GM23338 (cell line): ENCODE measurements around the gene SH3GL3. TPM values are rescaled to one million over a fixed set of nuclear protein-coding genes. Genes with fewer than 3 reads are reported as not detected.

Source experiments
- ATAC-seq: fragments of 200-7000 bp; cut with Tn5 transposase; 3 replicates; pipeline ENCODE4 v1.9.1; 2020
- DNase-seq: peaks from one replicate; pipeline ENCODE4 v3.0.0-alpha.2; 2015; ENCODE audit warnings: low spot score
- H2AFZ ChIP-seq: fragments of 200-600 bp; sonication (generic); 2 replicates; pipeline ENCODE4 v1.8.0; 2016; ENCODE audit warnings: antibody characterized with exemption, mild to moderate bottlenecking, moderate library complexity
- H3F3A ChIP-seq: fragments of 200-600 bp; sonication (generic); replicated peaks from 2 replicates; pipeline ENCODE4 v1.8.0; 2017; ENCODE audit warnings: antibody characterized with exemption, mixed run types, low read depth
- H3K27ac ChIP-seq: fragments of 200-600 bp; sonication (generic); 2 replicates; pipeline ENCODE4 v1.6.1; 2016; ENCODE audit warnings: low read depth
- H3K27me3 ChIP-seq: fragments of 200-600 bp; sonication (generic); 2 replicates; pipeline ENCODE4 v1.8.0; 2016; ENCODE audit warnings: mild to moderate bottlenecking, mixed run types, moderate library complexity; ENCODE audit not compliant: insufficient read depth
- H3K36me3 ChIP-seq: fragments of 200-600 bp; sonication (generic); 2 replicates; pipeline ENCODE4 v1.8.0; 2016; ENCODE audit warnings: mild to moderate bottlenecking; ENCODE audit not compliant: insufficient read depth
- H3K4me1 ChIP-seq: fragments of 200-600 bp; sonication (generic); 2 replicates; pipeline ENCODE4 v1.8.0; 2016; ENCODE audit warnings: mild to moderate bottlenecking, moderate library complexity; ENCODE audit not compliant: insufficient read depth
- H3K4me2 ChIP-seq: fragments of 200-600 bp; sonication (generic); 2 replicates; pipeline ENCODE4 v1.7.1; 2017; ENCODE audit warnings: mixed run types
- H3K4me3 ChIP-seq: fragments of 200-600 bp; sonication (generic); 2 replicates; pipeline ENCODE4 v1.6.1; 2016; ENCODE audit warnings: mixed run types
- H3K79me2 ChIP-seq: fragments of 200-600 bp; sonication (generic); replicated peaks from 2 replicates; pipeline ENCODE4 v1.8.0; 2017; ENCODE audit warnings: mild to moderate bottlenecking; ENCODE audit not compliant: insufficient read depth
- H3K9me2 ChIP-seq: fragments of 200-600 bp; sonication (generic); 2 replicates; pipeline ENCODE4 v1.8.0; 2017; ENCODE audit not compliant: insufficient read depth
- H4K20me1 ChIP-seq: fragments of 200-600 bp; sonication (generic); replicated peaks from 2 replicates; pipeline ENCODE4 v1.8.0; 2017; ENCODE audit warnings: mild to moderate bottlenecking; ENCODE audit not compliant: insufficient read depth
- H3K27ac Mint-ChIP-seq: 2 replicates; pipeline ENCODE4 v1.8.0; 2020; ENCODE audit warnings: inconsistent platforms, mild to moderate bottlenecking, moderate library complexity, mixed read lengths
- H3K27me3 Mint-ChIP-seq: 3 replicates; pipeline ENCODE4 v1.8.0; 2022; ENCODE audit warnings: low read depth, mild to moderate bottlenecking, moderate library complexity, mixed read lengths, inconsistent platforms; ENCODE audit not compliant: insufficient read depth, poor library complexity
- H3K36me3 Mint-ChIP-seq: 3 replicates; pipeline ENCODE4 v1.8.0; 2021; ENCODE audit warnings: low read depth, mild to moderate bottlenecking, inconsistent platforms, moderate library complexity, mixed read lengths
- H3K4me1 Mint-ChIP-seq: 3 replicates; pipeline ENCODE4 v1.8.0; 2020; ENCODE audit warnings: mild to moderate bottlenecking, inconsistent platforms, mixed read lengths
- H3K4me3 Mint-ChIP-seq: 3 replicates; pipeline ENCODE4 v1.8.0; 2021; ENCODE audit warnings: moderate library complexity, mild to moderate bottlenecking, inconsistent platforms, mixed read lengths
- H3K9me3 Mint-ChIP-seq: 3 replicates; pipeline ENCODE4 v1.8.0; 2020; ENCODE audit warnings: moderate library complexity, mild to moderate bottlenecking, inconsistent platforms, mixed read lengths
- EZH2phosphoT487 ChIP-seq: fragments of 200-600 bp; sonication (generic); IDR thresholded peaks from one replicate; pipeline ENCODE4 v1.8.1; 2018; ENCODE audit warnings: antibody characterized with exemption; ENCODE audit not compliant: unreplicated experiment
- NANOG ChIP-seq: IDR thresholded peaks from 2 replicates; pipeline ENCODE4 v1.6.1; 2016; ENCODE audit warnings: antibody characterized with exemption, borderline replicate concordance
- POLR2AphosphoS5 ChIP-seq: IDR thresholded peaks from 2 replicates; pipeline ENCODE4 v1.6.1; 2016; ENCODE audit warnings: antibody characterized with exemption, low read depth
- STAT1 ChIP-seq: IDR thresholded peaks from one replicate; pipeline ENCODE4 v1.6.1; 2016; ENCODE audit warnings: antibody characterized with exemption; ENCODE audit not compliant: unreplicated experiment
- ZNF114 ChIP-seq: fragments of 250-450 bp; sonication (Bioruptor Pico); IDR thresholded peaks from 2 replicates; pipeline ENCODE4 v1.5.0; 2020; ENCODE audit warnings: mild to moderate bottlenecking, moderate library complexity
- ZNF331 ChIP-seq: fragments of 250-450 bp; sonication (Bioruptor Pico); IDR thresholded peaks from 2 replicates; pipeline ENCODE4 v1.5.0; 2020; ENCODE audit warnings: low read depth, mild to moderate bottlenecking, moderate library complexity
- polyA plus RNA-seq: library from polyadenylated mRNA; unstranded; fragments of >200 nt; fragmentation: Nextera tagmentation; extraction: Ambion mirVana; gene quantifications from 2 replicates; pipeline ENCODE4 v1.2.1, GENCODE V29; 2016
- total RNA-seq: library from RNA; depleted of rRNA; stranded (reverse); fragments of >200 nt; shearing (Covaris generic); gene quantifications from 2 replicates; pipeline ENCODE4 v1.2.3, GENCODE V29; 2014
- TF ChIP-seq, protein P1 (sequence below): fragments of 250-450 bp; sonication (Bioruptor Pico); IDR thresholded peaks from 2 replicates; pipeline ENCODE4 v1.5.0; 2020; ENCODE audit warnings: mild to moderate bottlenecking, moderate library complexity
- TF ChIP-seq, protein P2 (sequence below): IDR thresholded peaks from 2 replicates; pipeline ENCODE4 v1.6.1; 2016; ENCODE audit warnings: antibody characterized with exemption
- TF ChIP-seq, protein P3 (sequence below): IDR thresholded peaks from one replicate; pipeline ENCODE4 v1.6.1; 2018; ENCODE audit warnings: antibody characterized with exemption; ENCODE audit not compliant: unreplicated experiment

The SH3GL3 gene
- total and polyA plus RNA-seq, 2 experiments from 2014 or later: 15.9 to 21.1 TPM

DNA sequence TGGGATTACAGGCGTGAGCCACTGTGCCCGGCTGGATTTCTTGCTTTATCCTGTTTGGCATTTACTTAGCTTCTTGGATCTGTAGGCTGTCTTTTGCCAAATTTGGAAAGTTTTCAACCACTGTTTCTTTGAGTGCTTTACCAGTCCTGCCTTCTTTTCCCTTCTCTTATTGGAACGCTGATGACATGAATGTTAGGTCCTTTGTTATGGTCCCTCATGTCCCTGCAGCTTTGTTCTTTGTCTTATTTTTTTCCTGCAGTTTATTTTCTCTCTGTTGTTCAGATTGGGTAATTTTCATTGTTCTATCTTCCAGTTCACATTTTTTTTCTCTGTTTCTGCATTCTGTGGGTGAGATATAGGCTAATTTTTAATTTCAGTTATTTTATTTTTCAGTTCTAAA lies 25.0 kb downstream of the SH3GL3 start:
- no peaks in the 10 kb centered on the region for H3K27me3 Mint-ChIP-seq
- TF ChIP-seq NANOG: no peak
- H4K20me1 ChIP-seq: no peaks in the 10 kb centered on the region
- H3K36me3 Mint-ChIP-seq: peaks cover 8% of the 10 kb centered on the region; the same call in 1 of the 3 replicates
- no peaks in the 10 kb centered on the region for H3K9me2 ChIP-seq
- no peaks in the 10 kb centered on the region for H3F3A ChIP-seq
- peaks cover 7% of the 10 kb centered on the region; the same call in 2 of the 3 replicates for H3K9me3 Mint-ChIP-seq
- no peak overlapping the region for H3K27ac ChIP-seq
- H3K27me3 ChIP-seq: no peaks in the 10 kb centered on the region
- H3K4me3 ChIP-seq: no peak overlapping the region
- H2AFZ ChIP-seq: no peak overlapping the region
- ATAC-seq: no peak
- H3K79me2 ChIP-seq: no peaks in the 10 kb centered on the region
- H3K4me1 ChIP-seq: peaks cover 10% of the 10 kb centered on the region
- peaks cover 12% of the 10 kb centered on the region for H3K4me1 Mint-ChIP-seq
- H3K27ac Mint-ChIP-seq: no peak overlapping the region
- DNase-seq: no peak
- H3K36me3 ChIP-seq: no peaks in the 10 kb centered on the region
- no peak overlapping the region for H3K4me2 ChIP-seq
- no peak overlapping the region for H3K4me3 Mint-ChIP-seq

DNA sequence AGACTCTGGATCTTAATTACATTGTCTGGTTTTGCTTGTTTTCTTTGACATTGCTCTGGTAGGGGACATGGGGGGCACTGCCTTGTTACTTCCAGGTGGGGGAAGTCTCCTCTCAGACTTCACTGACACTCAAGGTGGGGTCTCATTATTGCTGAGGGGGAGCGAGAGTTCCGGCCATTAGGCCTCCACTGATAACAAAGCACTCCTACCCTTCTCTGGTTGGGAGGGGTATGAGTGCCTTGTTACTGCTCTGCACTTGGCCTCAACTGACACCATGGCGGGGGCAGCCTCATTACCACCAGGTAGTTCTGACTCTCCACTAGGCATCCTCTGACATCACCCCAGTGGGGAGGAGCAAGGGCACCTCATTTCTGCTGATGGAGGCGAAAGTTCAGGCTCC lies 25.7 kb downstream of the SH3GL3 start:
- H3F3A ChIP-seq: no peaks in the 10 kb centered on the region
- peaks cover 8% of the 10 kb centered on the region; the same call in 1 of the 3 replicates for H3K36me3 Mint-ChIP-seq
- H3K27ac ChIP-seq: no peak overlapping the region
- no peaks in the 10 kb centered on the region for H3K36me3 ChIP-seq
- ATAC-seq: no peak
- H2AFZ ChIP-seq: no peak overlapping the region
- no peaks in the 10 kb centered on the region for H3K79me2 ChIP-seq
- H3K4me3 Mint-ChIP-seq: no peak overlapping the region
- peaks cover 16% of the 10 kb centered on the region for H3K4me1 Mint-ChIP-seq
- no peaks in the 10 kb centered on the region for H3K9me2 ChIP-seq
- no peak for DNase-seq
- TF ChIP-seq ZNF331 (CRISPR knock-in tag) (no peak), POLR2AphosphoS5 (no peak), EZH2phosphoT487 (no peak), STAT1 (no peak), ZNF114 (CRISPR knock-in tag) (no peak)
- TF ChIP-seq, protein P1, sequence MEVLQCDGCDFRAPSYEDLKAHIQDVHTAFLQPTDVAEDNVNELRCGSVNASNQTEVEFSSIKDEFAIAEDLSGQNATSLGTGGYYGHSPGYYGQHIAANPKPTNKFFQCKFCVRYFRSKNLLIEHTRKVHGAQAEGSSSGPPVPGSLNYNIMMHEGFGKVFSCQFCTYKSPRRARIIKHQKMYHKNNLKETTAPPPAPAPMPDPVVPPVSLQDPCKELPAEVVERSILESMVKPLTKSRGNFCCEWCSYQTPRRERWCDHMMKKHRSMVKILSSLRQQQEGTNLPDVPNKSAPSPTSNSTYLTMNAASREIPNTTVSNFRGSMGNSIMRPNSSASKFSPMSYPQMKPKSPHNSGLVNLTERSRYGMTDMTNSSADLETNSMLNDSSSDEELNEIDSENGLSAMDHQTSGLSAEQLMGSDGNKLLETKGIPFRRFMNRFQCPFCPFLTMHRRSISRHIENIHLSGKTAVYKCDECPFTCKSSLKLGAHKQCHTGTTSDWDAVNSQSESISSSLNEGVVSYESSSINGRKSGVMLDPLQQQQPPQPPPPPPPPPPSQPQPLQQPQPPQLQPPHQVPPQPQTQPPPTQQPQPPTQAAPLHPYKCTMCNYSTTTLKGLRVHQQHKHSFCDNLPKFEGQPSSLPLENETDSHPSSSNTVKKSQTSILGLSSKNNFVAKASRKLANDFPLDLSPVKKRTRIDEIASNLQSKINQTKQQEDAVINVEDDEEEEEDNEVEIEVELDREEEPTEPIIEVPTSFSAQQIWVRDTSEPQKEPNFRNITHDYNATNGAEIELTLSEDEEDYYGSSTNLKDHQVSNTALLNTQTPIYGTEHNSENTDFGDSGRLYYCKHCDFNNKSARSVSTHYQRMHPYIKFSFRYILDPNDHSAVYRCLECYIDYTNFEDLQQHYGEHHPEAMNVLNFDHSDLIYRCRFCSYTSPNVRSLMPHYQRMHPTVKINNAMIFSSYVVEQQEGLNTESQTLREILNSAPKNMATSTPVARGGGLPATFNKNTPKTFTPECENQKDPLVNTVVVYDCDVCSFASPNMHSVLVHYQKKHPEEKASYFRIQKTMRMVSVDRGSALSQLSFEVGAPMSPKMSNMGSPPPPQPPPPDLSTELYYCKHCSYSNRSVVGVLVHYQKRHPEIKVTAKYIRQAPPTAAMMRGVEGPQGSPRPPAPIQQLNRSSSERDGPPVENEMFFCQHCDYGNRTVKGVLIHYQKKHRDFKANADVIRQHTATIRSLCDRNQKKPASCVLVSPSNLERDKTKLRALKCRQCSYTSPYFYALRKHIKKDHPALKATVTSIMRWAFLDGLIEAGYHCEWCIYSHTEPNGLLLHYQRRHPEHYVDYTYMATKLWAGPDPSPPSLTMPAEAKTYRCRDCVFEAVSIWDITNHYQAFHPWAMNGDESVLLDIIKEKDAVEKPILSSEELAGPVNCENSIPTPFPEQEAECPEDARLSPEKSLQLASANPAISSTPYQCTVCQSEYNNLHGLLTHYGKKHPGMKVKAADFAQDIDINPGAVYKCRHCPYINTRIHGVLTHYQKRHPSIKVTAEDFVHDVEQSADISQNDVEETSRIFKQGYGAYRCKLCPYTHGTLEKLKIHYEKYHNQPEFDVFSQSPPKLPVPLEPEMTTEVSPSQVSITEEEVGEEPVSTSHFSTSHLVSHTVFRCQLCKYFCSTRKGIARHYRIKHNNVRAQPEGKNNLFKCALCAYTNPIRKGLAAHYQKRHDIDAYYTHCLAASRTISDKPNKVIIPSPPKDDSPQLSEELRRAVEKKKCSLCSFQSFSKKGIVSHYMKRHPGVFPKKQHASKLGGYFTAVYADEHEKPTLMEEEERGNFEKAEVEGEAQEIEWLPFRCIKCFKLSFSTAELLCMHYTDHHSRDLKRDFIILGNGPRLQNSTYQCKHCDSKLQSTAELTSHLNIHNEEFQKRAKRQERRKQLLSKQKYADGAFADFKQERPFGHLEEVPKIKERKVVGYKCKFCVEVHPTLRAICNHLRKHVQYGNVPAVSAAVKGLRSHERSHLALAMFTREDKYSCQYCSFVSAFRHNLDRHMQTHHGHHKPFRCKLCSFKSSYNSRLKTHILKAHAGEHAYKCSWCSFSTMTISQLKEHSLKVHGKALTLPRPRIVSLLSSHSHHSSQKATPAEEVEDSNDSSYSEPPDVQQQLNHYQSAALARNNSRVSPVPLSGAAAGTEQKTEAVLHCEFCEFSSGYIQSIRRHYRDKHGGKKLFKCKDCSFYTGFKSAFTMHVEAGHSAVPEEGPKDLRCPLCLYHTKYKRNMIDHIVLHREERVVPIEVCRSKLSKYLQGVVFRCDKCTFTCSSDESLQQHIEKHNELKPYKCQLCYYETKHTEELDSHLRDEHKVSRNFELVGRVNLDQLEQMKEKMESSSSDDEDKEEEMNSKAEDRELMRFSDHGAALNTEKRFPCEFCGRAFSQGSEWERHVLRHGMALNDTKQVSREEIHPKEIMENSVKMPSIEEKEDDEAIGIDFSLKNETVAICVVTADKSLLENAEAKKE: no peak
- TF ChIP-seq, protein P2, sequence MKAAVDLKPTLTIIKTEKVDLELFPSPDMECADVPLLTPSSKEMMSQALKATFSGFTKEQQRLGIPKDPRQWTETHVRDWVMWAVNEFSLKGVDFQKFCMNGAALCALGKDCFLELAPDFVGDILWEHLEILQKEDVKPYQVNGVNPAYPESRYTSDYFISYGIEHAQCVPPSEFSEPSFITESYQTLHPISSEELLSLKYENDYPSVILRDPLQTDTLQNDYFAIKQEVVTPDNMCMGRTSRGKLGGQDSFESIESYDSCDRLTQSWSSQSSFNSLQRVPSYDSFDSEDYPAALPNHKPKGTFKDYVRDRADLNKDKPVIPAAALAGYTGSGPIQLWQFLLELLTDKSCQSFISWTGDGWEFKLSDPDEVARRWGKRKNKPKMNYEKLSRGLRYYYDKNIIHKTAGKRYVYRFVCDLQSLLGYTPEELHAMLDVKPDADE: no peak
- TF ChIP-seq, protein P3, sequence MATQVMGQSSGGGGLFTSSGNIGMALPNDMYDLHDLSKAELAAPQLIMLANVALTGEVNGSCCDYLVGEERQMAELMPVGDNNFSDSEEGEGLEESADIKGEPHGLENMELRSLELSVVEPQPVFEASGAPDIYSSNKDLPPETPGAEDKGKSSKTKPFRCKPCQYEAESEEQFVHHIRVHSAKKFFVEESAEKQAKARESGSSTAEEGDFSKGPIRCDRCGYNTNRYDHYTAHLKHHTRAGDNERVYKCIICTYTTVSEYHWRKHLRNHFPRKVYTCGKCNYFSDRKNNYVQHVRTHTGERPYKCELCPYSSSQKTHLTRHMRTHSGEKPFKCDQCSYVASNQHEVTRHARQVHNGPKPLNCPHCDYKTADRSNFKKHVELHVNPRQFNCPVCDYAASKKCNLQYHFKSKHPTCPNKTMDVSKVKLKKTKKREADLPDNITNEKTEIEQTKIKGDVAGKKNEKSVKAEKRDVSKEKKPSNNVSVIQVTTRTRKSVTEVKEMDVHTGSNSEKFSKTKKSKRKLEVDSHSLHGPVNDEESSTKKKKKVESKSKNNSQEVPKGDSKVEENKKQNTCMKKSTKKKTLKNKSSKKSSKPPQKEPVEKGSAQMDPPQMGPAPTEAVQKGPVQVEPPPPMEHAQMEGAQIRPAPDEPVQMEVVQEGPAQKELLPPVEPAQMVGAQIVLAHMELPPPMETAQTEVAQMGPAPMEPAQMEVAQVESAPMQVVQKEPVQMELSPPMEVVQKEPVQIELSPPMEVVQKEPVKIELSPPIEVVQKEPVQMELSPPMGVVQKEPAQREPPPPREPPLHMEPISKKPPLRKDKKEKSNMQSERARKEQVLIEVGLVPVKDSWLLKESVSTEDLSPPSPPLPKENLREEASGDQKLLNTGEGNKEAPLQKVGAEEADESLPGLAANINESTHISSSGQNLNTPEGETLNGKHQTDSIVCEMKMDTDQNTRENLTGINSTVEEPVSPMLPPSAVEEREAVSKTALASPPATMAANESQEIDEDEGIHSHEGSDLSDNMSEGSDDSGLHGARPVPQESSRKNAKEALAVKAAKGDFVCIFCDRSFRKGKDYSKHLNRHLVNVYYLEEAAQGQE: no peak
- H3K4me3 ChIP-seq: no peak overlapping the region
- no peak overlapping the region for H3K27ac Mint-ChIP-seq
- H3K4me1 ChIP-seq: peaks cover 16% of the 10 kb centered on the region
- H4K20me1 ChIP-seq: no peaks in the 10 kb centered on the region
- H3K4me2 ChIP-seq: no peak overlapping the region
- H3K27me3 ChIP-seq: no peaks in the 10 kb centered on the region
- H3K9me3 Mint-ChIP-seq: peaks cover 7% of the 10 kb centered on the region; the same call in 2 of the 3 replicates
- H3K27me3 Mint-ChIP-seq: no peaks in the 10 kb centered on the region
